WTC11 (cell line): ENCODE measurements around the gene ZNF91. TPM values are rescaled to one million over a fixed set of nuclear protein-coding genes. Genes with fewer than 3 reads are reported as not detected.

Experiments
- ATAC-seq: fragments of 200-7000 bp; cut with Tn5 transposase; 2 replicates; pipeline ENCODE4 v1.10.0; 2021; ENCODE audit warnings: mild to moderate bottlenecking, moderate library complexity
- CTCF ChIA-PET: fragments of 300-600 bp; sonication (Branson Sonifier 250); formaldehyde crosslinking; loops from one replicate; lab custom pipeline; 2021; ENCODE audit warnings: antibody characterized with exemption; lab: Charles Lee
- POLR2A ChIA-PET: fragments of 350-600 bp; sonication (Branson Sonifier 250); formaldehyde crosslinking; loops from one replicate; lab custom pipeline; 2021; ENCODE audit warnings: antibody characterized with exemption; lab: Charles Lee
- DNase-seq: peaks from one replicate; pipeline ENCODE4 v3.0.0; 2021; ENCODE audit warnings: low spot score
- H3K27ac Mint-ChIP-seq: 2 replicates; pipeline ENCODE4 v1.8.0; 2021; ENCODE audit warnings: mixed read lengths
- H3K27me3 Mint-ChIP-seq: 2 replicates; pipeline ENCODE4 v1.8.0; 2021; ENCODE audit warnings: low read depth, mild to moderate bottlenecking, moderate library complexity, mixed read lengths
- H3K36me3 Mint-ChIP-seq: 2 replicates; pipeline ENCODE4 v1.8.0; 2021; ENCODE audit warnings: mixed read lengths
- H3K4me1 Mint-ChIP-seq: 2 replicates; pipeline ENCODE4 v1.8.0; 2022; ENCODE audit warnings: mixed read lengths
- H3K4me3 Mint-ChIP-seq: 2 replicates; pipeline ENCODE4 v1.8.0; 2021; ENCODE audit warnings: mild to moderate bottlenecking, moderate library complexity, mixed read lengths
- H3K9me3 Mint-ChIP-seq: 2 replicates; pipeline ENCODE4 v1.8.0; 2021; ENCODE audit warnings: mixed read lengths
- NFATC4 ChIP-seq: fragments of 250-450 bp; sonication (Bioruptor Pico); IDR thresholded peaks from 2 replicates; pipeline ENCODE4 v1.9.0; 2021; ENCODE audit warnings: mild to moderate bottlenecking
- OVOL2 ChIP-seq: fragments of 250-450 bp; sonication (Bioruptor Pico); IDR thresholded peaks from 2 replicates; pipeline ENCODE4 v1.9.0; 2021; ENCODE audit warnings: mild to moderate bottlenecking, borderline replicate concordance
- SP1 ChIP-seq: sonication (generic); formaldehyde crosslinking; conservative IDR thresholded peaks from 2 replicates; pipeline ENCODE4 v1.8.1; 2022; ENCODE audit warnings: missing genetic modification reagents
- TCF7 ChIP-seq: sonication (generic); formaldehyde crosslinking; IDR thresholded peaks from 2 replicates; pipeline ENCODE4 v1.8.0; 2022; ENCODE audit warnings: mild to moderate bottlenecking, low read depth, missing genetic modification reagents, moderate library complexity
- ZNF416 ChIP-seq: fragments of 250-450 bp; sonication (Bioruptor Pico); IDR thresholded peaks from 2 replicates; pipeline ENCODE4 v1.9.0; 2021; ENCODE audit warnings: mild to moderate bottlenecking, inconsistent platforms
- total RNA-seq: library from RNA; stranded (reverse); gene quantifications from 3 replicates; pipeline ENCODE4 v1.2.3, GENCODE V29; 2021
- TF ChIP-seq, protein P1 (sequence below): sonication (generic); formaldehyde crosslinking; IDR thresholded peaks from 2 replicates; pipeline ENCODE4 v1.8.1; 2022; ENCODE audit warnings: low read depth, missing genetic modification reagents, borderline replicate concordance
- TF ChIP-seq, protein P2 (sequence below): fragments of 250-450 bp; sonication (Bioruptor Pico); IDR thresholded peaks from 2 replicates; pipeline ENCODE4 v2.1.2; 2022; ENCODE audit warnings: mild to moderate bottlenecking, moderate library complexity
- TF ChIP-seq, protein P3 (sequence below): sonication (generic); formaldehyde crosslinking; IDR thresholded peaks from 2 replicates; pipeline ENCODE4 v1.8.0; 2022; ENCODE audit warnings: missing genetic modification reagents
- TF ChIP-seq, protein P4 (sequence below): fragments of 250-450 bp; sonication (Bioruptor Pico); IDR thresholded peaks from 2 replicates; pipeline ENCODE4 v1.9.0; 2021; ENCODE audit warnings: mild to moderate bottlenecking, borderline replicate concordance
- TF ChIP-seq, protein P5 (sequence below): fragments of 250-450 bp; sonication (Bioruptor Pico); IDR thresholded peaks from 2 replicates; pipeline ENCODE4 v1.9.0; 2021; ENCODE audit warnings: mild to moderate bottlenecking
- TF ChIP-seq, protein P6 (sequence below): sonication (generic); formaldehyde crosslinking; IDR thresholded peaks from 2 replicates; pipeline ENCODE4 v1.8.1; 2023; ENCODE audit warnings: mild to moderate bottlenecking, missing genetic modification reagents, moderate library complexity
- TF ChIP-seq, protein P7 (sequence below): sonication (generic); formaldehyde crosslinking; conservative IDR thresholded peaks from 2 replicates; pipeline ENCODE4 v1.8.1; 2023; ENCODE audit warnings: mild to moderate bottlenecking, low read depth, missing genetic modification reagents, moderate library complexity

The ZNF91 gene
- total RNA-seq, 1 experiment from 2014 or later: 40.3 TPM

DNA sequence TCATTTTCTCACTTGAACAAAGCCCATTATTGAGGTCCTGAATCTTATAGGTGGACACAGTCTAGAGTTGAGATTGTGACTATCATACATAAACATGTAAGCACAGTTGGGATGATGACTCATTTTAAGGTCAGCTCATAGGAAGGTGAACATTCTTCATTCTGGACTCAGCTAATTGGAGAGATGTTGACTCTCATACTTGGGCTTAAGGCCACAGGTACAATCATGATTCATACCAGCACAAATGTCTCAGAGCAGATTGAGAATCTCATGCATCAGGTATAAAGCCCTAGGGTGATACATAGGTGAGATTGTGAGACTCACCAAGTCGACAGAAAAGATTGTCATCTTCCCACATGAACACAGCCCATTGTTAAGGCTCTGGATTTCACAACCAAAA is 82.8 kb downstream of the ZNF91 start (continued):
- TF ChIP-seq NFATC4: no peak
- TF ChIP-seq, protein P1, sequence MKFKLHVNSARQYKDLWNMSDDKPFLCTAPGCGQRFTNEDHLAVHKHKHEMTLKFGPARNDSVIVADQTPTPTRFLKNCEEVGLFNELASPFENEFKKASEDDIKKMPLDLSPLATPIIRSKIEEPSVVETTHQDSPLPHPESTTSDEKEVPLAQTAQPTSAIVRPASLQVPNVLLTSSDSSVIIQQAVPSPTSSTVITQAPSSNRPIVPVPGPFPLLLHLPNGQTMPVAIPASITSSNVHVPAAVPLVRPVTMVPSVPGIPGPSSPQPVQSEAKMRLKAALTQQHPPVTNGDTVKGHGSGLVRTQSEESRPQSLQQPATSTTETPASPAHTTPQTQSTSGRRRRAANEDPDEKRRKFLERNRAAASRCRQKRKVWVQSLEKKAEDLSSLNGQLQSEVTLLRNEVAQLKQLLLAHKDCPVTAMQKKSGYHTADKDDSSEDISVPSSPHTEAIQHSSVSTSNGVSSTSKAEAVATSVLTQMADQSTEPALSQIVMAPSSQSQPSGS (CRISPR knock-in tag): no peak

DNA sequence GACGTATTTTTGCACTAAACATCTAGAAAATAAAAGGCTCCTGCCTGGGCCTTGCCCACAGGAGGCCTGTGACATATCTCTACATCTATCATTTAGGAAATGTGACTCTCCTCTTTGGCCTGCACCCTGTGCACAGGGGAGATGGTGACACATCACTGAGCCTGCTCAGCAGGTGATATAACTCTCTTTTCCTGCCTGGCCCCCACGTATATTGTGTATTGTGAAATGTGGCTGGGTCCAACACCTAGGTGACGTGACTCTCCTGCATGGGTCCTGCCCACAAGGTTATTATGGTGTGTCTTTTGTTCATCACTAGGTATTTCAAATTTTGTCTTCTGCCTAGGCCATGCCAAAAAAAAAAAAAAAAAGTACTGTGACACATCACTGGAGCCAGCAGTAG is 83.7 kb downstream of the ZNF91 start:
- peaks cover 97% of the 10 kb centered on the region for H3K9me3 Mint-ChIP-seq
- POLR2A ChIA-PET: no interaction called here
- peaks cover 9% of the 10 kb centered on the region; the same call in 1 of the 2 replicates for H3K27me3 Mint-ChIP-seq
- CTCF ChIA-PET: no interaction called here
- no peak overlapping the region for H3K27ac Mint-ChIP-seq
- ATAC-seq (no peak), DNase-seq (no peak)
- TF ChIP-seq, protein P2, sequence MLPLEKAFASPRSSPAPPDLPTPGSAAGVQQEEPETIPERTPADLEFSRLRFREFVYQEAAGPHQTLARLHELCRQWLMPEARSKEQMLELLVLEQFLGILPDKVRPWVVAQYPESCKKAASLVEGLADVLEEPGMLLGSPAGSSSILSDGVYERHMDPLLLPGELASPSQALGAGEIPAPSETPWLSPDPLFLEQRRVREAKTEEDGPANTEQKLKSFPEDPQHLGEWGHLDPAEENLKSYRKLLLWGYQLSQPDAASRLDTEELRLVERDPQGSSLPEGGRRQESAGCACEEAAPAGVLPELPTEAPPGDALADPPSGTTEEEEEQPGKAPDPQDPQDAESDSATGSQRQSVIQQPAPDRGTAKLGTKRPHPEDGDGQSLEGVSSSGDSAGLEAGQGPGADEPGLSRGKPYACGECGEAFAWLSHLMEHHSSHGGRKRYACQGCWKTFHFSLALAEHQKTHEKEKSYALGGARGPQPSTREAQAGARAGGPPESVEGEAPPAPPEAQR (CRISPR knock-in tag): no peak
- TF ChIP-seq SP1 (CRISPR knock-in tag) (no peak), TCF7 (CRISPR knock-in tag) (no peak), OVOL2 (no peak), ZNF416 (CRISPR knock-in tag) (no peak)
- TF ChIP-seq, protein P3, sequence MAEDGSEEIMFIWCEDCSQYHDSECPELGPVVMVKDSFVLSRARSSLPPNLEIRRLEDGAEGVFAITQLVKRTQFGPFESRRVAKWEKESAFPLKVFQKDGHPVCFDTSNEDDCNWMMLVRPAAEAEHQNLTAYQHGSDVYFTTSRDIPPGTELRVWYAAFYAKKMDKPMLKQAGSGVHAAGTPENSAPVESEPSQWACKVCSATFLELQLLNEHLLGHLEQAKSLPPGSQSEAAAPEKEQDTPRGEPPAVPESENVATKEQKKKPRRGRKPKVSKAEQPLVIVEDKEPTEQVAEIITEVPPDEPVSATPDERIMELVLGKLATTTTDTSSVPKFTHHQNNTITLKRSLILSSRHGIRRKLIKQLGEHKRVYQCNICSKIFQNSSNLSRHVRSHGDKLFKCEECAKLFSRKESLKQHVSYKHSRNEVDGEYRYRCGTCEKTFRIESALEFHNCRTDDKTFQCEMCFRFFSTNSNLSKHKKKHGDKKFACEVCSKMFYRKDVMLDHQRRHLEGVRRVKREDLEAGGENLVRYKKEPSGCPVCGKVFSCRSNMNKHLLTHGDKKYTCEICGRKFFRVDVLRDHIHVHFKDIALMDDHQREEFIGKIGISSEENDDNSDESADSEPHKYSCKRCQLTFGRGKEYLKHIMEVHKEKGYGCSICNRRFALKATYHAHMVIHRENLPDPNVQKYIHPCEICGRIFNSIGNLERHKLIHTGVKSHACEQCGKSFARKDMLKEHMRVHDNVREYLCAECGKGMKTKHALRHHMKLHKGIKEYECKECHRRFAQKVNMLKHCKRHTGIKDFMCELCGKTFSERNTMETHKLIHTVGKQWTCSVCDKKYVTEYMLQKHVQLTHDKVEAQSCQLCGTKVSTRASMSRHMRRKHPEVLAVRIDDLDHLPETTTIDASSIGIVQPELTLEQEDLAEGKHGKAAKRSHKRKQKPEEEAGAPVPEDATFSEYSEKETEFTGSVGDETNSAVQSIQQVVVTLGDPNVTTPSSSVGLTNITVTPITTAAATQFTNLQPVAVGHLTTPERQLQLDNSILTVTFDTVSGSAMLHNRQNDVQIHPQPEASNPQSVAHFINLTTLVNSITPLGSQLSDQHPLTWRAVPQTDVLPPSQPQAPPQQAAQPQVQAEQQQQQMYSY (CRISPR knock-in tag): no peak
- TF ChIP-seq, protein P4, sequence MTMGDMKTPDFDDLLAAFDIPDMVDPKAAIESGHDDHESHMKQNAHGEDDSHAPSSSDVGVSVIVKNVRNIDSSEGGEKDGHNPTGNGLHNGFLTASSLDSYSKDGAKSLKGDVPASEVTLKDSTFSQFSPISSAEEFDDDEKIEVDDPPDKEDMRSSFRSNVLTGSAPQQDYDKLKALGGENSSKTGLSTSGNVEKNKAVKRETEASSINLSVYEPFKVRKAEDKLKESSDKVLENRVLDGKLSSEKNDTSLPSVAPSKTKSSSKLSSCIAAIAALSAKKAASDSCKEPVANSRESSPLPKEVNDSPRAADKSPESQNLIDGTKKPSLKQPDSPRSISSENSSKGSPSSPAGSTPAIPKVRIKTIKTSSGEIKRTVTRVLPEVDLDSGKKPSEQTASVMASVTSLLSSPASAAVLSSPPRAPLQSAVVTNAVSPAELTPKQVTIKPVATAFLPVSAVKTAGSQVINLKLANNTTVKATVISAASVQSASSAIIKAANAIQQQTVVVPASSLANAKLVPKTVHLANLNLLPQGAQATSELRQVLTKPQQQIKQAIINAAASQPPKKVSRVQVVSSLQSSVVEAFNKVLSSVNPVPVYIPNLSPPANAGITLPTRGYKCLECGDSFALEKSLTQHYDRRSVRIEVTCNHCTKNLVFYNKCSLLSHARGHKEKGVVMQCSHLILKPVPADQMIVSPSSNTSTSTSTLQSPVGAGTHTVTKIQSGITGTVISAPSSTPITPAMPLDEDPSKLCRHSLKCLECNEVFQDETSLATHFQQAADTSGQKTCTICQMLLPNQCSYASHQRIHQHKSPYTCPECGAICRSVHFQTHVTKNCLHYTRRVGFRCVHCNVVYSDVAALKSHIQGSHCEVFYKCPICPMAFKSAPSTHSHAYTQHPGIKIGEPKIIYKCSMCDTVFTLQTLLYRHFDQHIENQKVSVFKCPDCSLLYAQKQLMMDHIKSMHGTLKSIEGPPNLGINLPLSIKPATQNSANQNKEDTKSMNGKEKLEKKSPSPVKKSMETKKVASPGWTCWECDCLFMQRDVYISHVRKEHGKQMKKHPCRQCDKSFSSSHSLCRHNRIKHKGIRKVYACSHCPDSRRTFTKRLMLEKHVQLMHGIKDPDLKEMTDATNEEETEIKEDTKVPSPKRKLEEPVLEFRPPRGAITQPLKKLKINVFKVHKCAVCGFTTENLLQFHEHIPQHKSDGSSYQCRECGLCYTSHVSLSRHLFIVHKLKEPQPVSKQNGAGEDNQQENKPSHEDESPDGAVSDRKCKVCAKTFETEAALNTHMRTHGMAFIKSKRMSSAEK (CRISPR knock-in tag): no peak
- TF ChIP-seq, protein P5, sequence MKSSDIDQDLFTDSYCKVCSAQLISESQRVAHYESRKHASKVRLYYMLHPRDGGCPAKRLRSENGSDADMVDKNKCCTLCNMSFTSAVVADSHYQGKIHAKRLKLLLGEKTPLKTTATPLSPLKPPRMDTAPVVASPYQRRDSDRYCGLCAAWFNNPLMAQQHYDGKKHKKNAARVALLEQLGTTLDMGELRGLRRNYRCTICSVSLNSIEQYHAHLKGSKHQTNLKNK (CRISPR knock-in tag): no peak
- TF ChIP-seq, protein P6, sequence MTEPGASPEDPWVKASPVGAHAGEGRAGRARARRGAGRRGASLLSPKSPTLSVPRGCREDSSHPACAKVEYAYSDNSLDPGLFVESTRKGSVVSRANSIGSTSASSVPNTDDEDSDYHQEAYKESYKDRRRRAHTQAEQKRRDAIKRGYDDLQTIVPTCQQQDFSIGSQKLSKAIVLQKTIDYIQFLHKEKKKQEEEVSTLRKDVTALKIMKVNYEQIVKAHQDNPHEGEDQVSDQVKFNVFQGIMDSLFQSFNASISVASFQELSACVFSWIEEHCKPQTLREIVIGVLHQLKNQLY (CRISPR knock-in tag): no peak
- TF ChIP-seq, protein P7, sequence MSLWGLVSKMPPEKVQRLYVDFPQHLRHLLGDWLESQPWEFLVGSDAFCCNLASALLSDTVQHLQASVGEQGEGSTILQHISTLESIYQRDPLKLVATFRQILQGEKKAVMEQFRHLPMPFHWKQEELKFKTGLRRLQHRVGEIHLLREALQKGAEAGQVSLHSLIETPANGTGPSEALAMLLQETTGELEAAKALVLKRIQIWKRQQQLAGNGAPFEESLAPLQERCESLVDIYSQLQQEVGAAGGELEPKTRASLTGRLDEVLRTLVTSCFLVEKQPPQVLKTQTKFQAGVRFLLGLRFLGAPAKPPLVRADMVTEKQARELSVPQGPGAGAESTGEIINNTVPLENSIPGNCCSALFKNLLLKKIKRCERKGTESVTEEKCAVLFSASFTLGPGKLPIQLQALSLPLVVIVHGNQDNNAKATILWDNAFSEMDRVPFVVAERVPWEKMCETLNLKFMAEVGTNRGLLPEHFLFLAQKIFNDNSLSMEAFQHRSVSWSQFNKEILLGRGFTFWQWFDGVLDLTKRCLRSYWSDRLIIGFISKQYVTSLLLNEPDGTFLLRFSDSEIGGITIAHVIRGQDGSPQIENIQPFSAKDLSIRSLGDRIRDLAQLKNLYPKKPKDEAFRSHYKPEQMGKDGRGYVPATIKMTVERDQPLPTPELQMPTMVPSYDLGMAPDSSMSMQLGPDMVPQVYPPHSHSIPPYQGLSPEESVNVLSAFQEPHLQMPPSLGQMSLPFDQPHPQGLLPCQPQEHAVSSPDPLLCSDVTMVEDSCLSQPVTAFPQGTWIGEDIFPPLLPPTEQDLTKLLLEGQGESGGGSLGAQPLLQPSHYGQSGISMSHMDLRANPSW (CRISPR knock-in tag): no peak
- H3K4me3 Mint-ChIP-seq: no peak overlapping the region
- peaks cover 17% of the 10 kb centered on the region for H3K36me3 Mint-ChIP-seq
- H3K4me1 Mint-ChIP-seq: no peaks in the 10 kb centered on the region
